Kidney tubule cell (primary cell): ENCODE measurements around the gene SLC35E3.

Experiments
- DNase-seq: peaks from one replicate; pipeline ENCODE4 v3.0.0-alpha.2; 2018; ENCODE audit warnings: low spot score

The SLC35E3 gene

GRCh38 chr12:68771223-68771925 is 25.4 kb downstream of the SLC35E3 start:
- no peak for DNase-seq

DNA sequence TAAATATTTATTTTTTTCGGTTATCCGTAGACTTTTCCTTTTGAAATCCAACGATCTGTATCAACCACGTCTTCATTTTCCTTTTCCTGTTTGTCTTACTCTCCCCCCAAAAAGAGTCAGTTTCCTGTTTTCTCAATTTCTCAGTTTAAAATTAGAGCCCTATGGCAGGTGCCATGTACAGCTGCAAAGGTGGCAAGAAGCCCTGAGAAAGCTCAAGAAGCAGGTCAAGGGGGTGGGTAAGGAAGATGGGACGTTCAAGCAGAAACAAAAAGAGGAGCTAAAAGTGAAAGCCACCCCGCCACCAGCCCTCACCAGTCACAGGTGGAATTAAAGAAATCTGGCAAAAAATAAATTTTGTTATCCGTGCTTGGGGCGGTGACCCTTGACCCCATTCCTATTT is 26.7 kb downstream of the SLC35E3 start:
- no peak for DNase-seq

DNA sequence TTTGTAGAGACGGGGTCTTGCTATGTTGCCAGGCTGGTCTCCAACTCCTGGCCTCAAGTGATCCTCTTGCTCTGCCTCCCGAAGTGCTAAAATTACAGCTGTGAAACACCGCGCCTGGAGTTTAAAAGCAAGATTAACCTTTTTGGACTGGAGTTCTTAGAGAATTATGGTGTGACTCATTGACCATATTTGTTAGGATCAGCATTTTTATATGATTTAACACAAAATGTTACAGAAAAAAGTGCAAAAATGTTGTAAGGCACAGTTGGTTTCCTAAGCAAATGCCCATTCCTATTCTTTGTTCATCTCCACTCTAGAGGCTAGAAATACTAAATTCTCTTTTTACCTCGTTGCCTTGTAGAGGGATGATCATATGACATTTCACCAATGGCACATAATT is 27.6 kb downstream of the SLC35E3 start:
- DNase-seq, result no peak

GRCh38 chr12:68775121-68775630 is 29.2 kb downstream of the SLC35E3 start:
- no peak for DNase-seq

- peak; percentile 16 for DNase-seq
Measured at GRCh38 chr12:68776976-68777610, 31.1 kb downstream of the SLC35E3 start.

DNA sequence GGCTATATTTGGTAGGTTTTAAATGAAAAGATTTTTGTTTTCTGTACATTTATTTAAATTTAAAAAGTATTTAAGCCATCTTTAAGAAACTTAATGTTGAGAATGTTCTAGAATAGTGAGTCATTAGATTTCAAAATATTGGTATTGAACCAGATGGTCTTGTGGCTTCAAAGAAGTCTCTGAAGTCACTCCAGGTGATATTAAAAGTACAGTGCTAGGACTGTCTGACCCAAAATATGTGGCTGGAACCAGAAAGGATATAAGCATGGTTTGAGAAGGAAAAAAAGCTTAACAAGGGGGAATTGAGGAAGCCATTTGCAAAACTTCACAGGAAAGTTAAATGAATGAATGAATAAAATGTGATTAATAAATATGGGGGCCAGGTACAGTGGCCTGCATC is 33.3 kb downstream of the SLC35E3 start:
- DNase-seq, result no peak

- no peak for DNase-seq
Measured at GRCh38 chr12:68780731-68781130, 34.8 kb downstream of the SLC35E3 start.

- DNase-seq, result no peak
Measured at GRCh38 chr12:68781728-68782127, 35.8 kb downstream of the SLC35E3 start.

DNA sequence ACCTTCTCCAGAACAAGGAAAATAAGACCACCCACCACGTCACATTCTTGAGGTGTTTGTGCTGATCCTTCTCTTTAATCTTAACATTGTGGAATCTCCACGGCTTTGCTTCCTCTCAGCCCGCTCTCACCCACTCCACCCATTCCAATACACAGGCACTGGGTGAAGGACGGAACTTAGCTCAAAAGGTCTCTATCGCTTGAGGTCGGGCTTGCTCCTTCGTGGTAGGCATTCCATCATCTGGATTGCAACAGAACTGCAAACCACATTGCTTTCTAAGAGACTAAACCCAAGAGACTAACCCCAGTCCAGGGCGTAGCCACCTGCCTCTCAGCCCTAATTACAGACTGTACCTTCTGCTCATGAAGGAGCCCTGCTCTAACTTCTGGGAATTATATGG is 38.0 kb downstream of the SLC35E3 start:
- no peak for DNase-seq

DNA sequence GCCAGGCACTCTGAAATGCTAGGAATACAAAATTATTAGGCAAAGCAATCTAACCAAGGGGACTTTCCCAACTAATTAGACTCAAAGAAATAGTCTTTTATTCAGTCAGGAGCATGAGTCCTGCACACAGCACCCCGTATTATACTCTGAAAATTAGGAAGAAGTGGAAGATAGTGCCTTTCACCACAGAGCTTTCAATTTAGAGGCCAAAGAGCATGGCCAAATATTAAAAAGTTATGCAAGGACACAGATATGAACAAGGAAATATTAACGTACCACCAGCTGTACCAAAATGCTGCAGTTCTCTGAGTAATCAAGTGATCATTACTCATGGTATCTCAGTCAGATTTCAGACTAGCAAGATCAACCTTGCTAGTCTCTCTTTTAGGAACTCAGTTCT is 39.4 kb downstream of the SLC35E3 start:
- peak; percentile 30 for DNase-seq

DNA sequence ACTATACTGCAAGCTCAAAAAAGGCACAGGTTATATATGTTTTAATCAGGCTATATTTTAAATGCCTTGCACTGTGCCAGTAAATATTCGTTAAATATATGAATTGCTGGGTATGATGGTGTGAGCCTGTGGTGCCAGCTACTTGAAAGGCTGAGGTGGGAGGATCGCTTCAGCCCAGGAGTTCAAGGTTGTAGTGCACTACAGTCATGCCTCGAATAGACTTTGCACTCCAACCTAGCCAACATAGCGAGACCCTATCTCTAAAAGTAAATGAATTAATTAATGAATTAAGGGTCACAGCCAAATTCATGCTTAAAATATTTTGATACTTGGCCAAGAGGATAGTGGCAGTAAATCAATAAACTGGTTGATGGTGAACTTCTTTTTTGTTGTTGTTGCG is 39.8 kb downstream of the SLC35E3 start:
- DNase-seq, result no peak

DNA sequence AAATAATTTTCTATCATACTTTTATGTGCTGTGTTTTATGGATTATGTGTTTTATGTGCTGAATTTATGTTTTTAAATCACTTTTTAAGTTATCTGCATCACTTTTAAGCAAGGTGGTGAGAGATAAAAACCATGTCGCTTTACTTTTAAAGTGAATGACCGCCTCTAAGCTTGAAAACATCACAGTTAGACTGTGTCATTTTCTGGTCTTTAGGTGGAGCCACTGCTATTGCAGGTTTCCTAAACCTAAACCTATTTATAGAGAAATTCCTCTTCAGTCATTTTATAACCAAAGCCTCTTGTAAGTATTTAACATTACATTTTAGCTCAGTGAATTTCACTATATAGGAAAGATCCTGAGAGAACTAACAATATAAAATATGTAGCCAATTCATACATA is 41.0 kb downstream of the SLC35E3 start:
- DNase-seq, result no peak

DNA sequence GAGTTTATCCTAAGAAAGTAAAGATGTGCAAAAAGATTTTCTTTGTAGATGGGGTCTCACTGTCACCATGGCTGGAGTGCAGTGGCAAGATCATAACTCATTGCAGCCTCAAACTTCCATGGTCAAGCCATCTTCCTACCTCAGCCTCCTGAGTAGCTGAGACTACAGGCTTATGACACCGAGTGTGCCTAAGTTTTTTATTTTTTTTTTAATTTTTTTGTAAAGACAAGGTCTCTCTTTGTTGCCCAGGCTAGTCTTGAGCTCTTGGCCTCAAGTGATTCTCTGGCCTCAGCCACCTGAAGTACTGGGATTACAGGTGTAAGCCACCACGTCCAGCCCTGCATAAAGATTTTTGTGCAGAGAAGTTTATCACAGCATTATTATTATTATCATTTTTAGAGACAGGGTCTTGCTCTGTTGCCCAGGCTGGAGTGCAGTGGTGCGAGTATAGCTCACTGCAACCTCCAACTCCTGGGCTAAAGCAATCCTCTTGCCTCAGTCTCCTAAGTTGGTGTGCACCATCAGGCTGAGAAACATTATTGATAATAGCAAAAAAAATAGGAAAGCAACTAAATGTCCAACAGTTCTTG is 42.7 kb downstream of the SLC35E3 start:
- no peak for DNase-seq

GRCh38 chr12:68789144-68789878 is 43.3 kb downstream of the SLC35E3 start:
- DNase-seq, result no peak

DNA sequence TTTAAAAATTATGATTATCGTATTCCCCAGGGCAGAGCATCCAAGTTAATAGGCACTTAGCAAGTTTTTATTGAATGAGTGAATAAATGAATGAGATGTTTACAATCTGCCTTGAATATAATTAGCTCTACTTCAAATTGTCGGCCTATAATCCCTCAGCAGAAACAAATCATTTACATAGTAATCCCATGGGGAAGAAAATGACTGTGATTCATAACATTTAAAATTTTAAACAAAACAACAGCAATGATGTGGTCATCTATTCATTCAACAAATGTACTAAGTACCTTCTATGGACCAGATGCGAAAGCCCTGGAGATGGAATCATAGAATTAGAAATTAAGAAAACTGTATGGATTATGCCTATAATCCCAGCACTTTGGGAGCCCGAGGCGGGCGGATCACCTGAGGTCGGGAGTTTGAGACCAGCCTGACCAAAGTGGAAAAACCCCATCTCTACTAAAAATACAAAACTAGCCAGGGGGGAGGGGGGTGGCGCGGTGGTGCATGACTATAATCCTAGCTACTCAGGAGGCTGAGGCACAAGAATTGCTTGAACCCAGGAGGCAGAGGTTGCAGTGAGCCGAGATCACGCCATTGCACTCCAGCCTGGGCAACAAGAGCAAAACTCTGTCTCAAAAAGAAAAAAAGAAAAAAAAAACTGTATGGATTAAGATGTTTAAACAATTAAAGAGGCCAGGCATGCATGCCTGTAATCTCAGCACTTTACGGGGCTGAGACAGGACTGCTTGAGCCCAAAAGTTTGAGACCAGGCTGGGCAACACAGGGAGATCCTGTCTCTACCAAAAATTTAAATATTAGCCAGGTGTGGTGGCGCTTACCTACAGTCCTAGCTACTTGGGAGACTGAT is 44.3 kb downstream of the SLC35E3 start:
- no peak for DNase-seq

DNA sequence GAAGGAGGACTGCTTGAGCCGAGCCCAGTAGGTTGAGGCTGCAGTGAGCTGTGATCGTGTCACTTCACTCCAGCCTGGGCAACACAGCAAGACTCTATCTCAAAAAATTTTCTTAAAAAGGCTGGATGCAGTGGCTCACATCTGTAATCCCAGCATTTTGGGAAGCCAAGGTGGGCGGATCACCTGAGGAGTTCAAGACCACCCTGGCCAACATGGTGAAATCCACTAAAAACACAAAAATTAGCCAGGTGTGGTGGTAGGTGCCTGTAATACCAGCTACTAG is 44.9 kb downstream of the SLC35E3 start:
- DNase-seq, result no peak

GRCh38 chr12:68791897-68792481 is 46.0 kb downstream of the SLC35E3 start:
- no peak for DNase-seq

GRCh38 chr12:68792952-68793351 is 47.0 kb downstream of the SLC35E3 start:
- no peak for DNase-seq

GRCh38 chr12:68793436-68793835 is 47.5 kb downstream of the SLC35E3 start:
- no peak for DNase-seq

- DNase-seq, result no peak
Measured at GRCh38 chr12:68793975-68794652, 48.1 kb downstream of the SLC35E3 start.

DNA sequence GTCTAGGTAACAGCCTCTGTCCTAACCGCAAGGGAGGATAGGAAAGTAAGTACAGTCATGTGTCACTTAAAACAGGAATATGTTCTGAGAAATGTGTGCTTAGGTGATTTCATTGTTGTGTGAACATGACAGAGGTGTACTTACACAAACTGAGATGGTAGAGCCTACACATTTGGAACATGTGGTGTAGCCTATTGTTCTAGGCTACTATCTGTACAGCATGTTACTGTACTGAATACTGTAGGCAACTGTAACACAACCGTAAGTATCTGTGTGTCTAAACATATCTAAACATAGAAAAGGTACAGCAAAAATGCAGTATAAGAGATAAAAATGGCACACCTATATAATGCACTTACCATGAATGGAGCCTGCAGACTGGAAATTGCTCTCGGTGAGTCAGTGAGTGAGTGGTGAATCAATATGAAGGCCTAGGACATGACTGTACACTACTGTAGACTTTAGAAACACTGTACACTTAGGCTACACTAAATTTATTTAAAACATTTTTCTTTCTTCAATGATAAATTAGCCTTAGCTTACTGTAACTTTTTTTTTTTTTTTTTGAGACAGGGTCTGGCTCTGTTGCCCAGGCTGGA is 48.8 kb downstream of the SLC35E3 start:
- peak; percentile 74 for DNase-seq
